GM18951 (cell line): ENCODE data around the gene HTR2A.

Experiments
- POLR2A ChIP-seq: IDR thresholded peaks from 4 replicates; pipeline ENCODE4 v1.6.1; 2011; ENCODE audit warnings: mild to moderate bottlenecking; ENCODE audit not compliant: insufficient read length, insufficient read depth; ENCODE audit errors: extremely low read depth
- in situ Hi-C: fragments of 300-500 bp; cut with MboI; formaldehyde crosslinking; loops from one replicate; pipeline ENCODE4 v1.12.0; 2022; ENCODE audit warnings: low sequenced_read_pairs, mixed read lengths, inconsistent platforms; ENCODE audit not compliant: unreplicated experiment

The HTR2A gene

GRCh38 chr13:46795321-46795720, 101.5 kb downstream of the HTR2A start:
- in situ Hi-C loops, result no loop called here
- no peak for TF ChIP-seq POLR2A

- in situ Hi-C loops, result no loop called here
- no peak for TF ChIP-seq POLR2A
These were observed 113.3 kb downstream of the HTR2A start for GRCh38 chr13:46783504-46783903.

- TF ChIP-seq POLR2A, result no peak
- in situ Hi-C loops, result no loop called here
These were observed 114.2 kb downstream of the HTR2A start for GRCh38 chr13:46782691-46783090.

GRCh38 chr13:46782066-46782465, 114.8 kb downstream of the HTR2A start:
- in situ Hi-C loops, result no loop called here

More at GRCh38 chr13:46782066-46782465, 114.8 kb downstream of the HTR2A start:
- no peak for TF ChIP-seq POLR2A
